Measurements from ENCODE around the gene RAB3C.

The RAB3C gene

DNA sequence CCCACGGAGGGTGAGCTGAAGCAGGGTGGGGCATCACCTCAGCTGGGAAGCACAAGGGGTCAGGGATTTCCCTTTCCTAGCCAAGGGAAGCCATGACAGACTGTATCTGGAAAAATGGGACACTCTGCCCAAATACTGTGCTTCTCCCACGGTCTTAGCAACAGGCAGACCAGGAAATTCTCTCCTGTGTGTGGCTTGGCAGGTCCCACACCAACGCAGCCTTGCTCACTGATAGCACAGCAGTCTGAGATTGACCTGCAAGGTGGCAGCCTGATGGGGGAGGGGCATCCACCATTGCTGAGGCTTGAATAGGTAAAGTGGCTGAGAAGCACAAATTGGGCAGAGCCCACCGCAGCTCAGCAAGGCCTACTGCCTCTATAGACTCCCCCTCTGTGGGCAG lies 23.2 kb downstream of the RAB3C start:
- no peak for DNase-seq

DNA sequence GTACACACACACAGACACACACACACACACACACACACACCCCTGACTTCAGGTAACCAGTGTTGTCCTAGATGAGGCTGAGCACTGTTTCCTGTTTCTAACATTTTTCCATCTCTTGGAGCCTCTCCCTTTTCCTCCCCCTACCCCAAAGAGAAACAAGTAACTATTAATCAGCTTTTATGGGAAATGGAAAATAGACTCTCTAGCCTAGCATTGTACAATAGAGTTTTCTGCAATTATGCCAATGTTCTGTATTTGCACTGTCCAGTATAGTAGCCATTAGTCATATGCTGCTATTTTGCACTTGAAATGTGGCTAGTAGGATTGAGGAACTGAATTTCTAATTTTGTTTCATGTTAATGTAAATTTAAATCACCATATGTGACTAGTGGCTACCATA lies 33.1 kb downstream of the RAB3C start:
- no peak for DNase-seq

DNA sequence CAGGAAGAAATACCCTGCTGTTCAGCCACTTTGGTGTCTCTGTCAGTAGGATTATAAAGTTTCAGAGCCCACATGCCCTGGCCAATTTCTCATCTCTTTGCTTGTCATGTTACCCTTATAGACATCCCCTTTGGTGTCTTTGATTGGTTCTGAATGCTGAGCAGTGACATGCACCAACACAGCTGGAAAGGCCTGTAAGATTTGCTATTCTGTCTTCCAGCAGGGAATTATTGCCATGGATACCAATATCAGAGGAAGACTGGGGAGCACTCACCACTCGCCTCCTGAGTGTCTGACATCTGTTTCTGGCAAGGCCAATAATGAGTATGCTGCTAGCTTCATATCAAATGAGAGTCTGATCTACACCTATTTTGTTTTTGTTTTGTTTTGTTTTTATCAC lies 34.4 kb downstream of the RAB3C start:
- no peak for DNase-seq

DNA sequence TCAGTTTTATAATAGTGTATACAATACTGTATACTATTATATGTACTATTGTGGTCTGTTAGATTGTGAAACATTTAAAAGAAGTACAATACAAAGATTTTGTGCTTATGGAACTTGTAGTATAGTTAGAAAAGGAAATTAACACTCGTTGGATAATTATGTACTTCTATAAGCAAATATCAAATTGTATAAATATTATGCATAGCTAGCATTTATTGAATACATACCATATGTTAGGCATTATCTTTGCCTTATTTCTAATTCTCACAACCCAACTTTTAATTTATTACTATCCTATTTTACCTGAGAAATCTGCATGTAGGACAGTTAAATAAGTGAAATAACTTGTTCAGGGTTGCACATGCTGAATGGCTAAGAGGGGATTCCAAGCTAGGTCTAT lies 37.5 kb downstream of the RAB3C start:
- DNase-seq, result no peak

DNA sequence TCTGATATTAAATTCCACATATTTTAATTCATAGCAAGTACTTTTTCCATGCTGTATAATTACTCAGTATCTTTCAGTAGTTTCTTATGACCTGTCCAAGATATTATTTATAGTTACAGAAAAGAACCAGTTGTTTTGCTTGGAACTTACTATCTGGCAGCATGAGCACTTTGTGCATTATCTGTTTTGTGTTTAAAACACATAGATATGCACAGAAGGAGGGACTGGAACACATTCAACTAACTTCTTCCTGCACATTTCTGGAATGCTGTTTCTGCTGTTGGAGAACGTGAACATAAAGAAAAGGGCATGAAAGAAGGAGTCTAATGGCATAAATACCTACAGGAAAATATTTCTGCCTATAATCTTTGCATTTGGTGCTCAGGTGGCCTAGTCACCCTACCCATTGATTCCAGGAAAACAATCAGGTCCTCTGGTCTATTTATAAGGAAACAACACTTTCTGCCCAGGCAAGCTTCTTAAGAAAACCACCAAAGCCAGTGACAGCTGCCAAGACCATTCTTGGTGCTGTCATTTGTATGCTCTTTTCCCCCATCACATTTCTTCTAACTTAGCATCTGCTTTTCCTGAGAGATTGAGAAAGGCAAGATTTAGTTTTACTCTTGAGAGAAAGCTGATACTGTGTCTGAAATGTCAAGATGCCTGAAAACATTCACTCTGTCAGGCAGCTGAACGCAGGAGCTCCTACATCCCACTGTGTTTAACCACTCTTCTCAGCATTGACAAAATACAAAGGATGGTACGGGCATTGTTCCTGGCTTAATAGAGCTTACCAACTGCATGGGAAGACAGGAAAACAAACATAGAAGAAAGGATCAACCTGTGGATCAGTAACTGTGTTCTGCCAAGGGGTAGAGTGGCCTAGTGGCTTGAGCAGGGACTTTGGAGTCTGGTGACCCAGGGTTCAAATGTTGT lies 40.3 kb downstream of the RAB3C start:
- no peak for DNase-seq

DNA sequence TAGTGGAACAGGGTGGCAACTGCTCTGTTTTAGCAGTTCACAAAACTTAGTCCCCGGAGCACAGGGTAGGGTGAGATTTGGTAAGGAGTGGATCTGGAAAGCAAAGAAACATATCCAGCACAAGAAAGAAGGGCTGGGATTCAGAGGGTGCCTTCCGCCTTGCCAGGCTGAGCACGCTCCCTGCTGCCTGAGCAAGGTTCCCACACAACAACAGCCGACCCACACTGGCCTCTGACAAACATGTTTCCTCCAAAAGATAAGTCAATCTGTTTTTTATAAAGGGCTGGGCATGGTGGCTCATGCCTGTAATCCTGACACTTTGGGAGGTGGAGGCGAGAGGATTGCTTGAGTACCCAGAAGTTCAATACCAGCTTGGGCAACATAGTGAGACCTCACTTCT lies 45.8 kb downstream of the RAB3C start:
- DNase-seq, result no peak

DNA sequence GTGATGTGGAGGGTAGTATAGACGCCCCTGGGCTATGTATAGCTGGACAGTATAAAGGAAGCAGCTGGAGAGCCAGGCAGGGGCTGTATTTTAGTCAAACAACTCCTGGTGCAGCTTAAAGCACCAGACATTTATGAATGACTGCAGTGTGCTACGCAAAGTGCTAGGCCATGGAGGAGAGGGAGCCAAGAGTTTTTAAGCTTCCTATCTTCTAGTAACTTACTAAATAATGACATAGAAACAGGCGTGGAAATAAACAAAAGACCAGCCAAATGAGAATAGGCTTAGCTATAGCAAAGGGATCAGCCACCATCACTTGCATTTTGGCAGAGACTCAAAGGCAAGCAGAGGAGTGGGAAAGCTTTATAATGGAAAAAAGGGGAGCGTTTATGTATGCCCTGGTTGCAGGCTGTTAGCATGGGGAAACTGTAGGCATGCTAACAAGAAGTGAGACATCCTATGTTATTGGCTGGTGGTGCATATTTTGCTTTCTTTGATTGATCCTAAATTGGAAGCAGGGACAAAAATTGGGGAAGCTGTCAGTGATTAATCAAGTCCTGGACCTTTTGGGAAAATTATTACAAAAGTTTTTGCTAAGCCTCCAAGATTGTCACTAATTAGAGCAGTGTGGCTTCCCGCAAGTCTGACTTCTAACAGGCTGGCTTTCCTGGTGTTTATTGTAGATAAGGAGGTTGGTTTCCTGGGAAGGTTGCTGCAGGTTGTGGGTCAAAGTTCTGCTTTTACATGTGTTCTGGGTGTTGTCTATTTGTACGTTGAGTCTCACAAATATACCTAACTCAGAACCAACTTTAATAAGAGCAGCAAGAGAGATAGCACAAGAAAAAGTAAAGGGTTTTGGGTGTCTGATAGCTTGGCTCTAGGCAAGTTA lies 46.6 kb downstream of the RAB3C start:
- no peak for DNase-seq

DNA sequence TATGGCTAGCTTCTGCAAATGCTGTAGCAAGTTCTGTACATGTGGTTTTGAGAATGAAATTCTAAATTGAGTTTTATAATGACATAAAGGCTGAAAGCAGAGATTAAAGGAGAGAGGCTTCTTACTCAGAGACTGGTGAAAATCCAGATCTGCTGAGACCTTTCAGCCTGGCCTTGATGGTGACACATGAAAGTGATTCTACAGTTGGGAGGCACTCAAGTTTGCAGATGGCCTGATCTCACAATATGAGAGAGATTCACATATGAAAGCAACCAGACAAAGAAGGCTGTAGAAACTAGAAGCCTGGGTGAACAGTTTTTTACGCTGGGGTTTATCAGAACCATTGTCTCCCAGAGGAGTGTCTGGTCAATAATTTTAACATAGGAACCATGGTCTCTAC lies 49.0 kb downstream of the RAB3C start:
- no peak for DNase-seq

DNA sequence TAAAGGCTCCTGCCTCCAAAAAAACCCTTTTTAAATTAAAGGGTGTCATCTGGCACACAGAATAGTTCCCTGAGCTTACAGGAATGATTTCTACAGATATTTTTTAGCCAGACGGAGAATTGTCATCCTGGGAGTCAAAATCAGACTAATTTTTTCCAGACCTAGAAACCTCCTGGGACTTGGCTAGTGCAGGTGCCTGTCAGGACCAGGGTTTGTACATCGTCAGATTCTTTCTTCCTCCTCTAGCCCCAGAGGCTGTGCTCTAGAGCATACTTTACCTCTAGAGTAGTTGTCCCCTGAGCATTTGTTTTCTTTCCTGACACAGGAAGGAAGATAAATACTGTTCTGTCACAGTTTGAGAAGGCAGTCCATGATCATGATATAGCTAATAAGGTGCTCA lies 52.5 kb downstream of the RAB3C start:
- DNase-seq, result no peak

DNA sequence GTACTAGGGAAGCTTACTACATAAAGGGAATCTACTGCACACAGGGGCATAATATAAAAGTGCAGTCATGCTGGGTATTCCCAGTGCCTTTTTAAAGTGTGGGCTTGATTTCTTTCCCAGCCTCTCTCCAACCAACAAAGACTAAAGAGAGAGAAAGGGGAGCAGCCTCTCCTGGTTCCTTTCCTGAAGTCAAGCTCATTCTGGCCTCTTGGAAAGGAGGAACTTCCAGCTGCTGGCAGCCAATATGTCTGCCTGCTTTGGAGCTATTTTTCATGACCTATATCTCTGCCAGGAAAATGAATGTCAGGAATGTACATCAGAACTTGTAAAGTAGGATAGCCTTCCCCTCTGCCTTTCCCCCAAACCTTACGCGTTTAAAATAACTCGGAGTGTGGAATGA lies 57.1 kb downstream of the RAB3C start:
- DNase-seq, result no peak

DNA sequence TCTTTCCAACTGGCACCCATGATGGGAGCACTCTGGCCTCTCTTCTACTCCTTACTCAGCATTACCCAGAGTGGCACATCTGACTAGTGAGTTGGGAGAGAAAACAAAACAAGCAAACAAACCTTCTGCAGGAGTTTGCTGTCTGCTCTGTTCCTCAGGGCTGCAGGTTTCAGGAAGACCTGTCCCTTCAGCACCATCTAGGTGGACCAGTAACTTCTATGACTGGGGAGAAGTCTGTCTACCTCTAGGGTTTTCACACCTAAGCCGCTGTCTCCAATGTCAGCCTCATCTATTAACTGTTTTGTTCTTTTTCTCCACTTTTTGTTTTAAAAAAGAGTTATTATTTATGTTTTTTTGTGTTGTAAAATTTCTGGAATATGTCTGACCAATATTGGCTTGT lies 58.7 kb downstream of the RAB3C start:
- DNase-seq, result no peak

DNA sequence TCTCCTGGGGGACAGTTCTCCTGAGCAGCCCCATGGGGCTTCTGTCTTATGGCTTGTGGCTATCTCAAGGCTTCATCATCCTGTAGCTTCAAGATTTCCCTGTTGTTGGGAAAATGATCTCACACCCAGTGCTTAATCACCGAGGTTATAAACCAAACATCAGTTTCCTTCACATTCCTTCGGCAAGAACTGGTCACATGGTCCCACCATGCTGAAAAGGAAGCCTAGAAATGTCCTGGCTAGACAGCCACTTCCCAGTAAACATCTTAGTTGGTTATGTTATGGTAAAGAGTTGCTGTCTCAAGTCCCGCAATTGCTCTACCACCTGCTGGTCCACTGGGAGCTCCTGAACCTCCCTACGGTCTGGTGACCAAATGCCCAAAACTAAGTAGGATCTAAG lies 66.0 kb downstream of the RAB3C start:
- DNase-seq, result no peak

DNA sequence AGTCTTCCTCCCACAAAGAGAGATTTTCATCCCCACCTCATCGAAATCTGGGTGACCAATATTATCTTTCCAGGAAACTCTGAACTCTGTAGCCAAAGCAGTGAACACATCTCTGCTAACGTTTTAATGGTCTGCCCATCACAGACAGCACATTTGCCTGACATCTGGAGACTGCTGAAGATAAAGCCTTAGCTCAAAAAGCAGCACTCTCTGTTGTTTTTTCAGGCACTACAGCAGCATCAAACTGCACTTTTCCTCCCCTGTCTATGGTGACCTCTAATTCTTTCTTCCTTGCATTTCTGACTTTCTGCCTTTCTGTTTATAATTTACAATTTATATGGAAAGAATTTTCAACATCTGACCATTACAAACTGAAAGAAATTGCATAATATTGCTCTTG lies 66.8 kb downstream of the RAB3C start:
- DNase-seq, result no peak

DNA sequence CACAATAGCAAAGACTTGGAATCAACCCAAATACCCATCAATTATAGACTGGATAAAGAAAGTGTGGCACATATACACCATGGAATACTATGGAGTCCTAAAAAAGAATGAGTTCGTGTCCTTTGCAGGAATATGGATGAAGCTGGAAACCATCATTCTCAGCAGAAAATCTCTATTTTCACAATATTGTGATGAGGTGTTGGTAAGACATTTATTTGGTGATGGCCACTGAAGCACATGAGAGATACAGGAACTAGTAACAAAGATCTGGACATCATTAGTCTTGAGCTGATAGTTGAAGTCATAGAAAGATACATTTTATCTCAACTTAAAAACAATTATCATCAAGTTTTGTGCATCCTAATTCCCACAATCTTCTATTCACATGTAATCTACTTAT lies 70.6 kb downstream of the RAB3C start:
- DNase-seq, result no peak

DNA sequence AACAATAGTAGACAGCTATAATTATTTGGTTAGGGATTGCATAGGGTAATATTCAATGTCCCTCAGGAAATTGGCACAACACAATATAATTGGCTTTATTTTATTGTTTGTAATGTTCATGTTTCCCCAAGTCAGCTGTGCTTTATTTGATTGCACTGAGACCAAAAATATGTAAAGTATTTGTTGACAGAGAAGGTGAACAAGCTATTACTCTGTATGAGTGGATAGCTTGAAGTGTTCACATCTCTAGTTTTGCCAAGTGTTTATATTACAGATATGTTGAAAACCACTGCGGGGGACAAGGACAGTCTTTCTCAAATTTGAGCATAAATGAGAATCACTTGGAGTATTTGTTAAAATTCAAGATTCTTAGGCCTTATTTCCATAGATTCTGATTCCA lies 83.3 kb downstream of the RAB3C start:
- DNase-seq, result no peak

DNA sequence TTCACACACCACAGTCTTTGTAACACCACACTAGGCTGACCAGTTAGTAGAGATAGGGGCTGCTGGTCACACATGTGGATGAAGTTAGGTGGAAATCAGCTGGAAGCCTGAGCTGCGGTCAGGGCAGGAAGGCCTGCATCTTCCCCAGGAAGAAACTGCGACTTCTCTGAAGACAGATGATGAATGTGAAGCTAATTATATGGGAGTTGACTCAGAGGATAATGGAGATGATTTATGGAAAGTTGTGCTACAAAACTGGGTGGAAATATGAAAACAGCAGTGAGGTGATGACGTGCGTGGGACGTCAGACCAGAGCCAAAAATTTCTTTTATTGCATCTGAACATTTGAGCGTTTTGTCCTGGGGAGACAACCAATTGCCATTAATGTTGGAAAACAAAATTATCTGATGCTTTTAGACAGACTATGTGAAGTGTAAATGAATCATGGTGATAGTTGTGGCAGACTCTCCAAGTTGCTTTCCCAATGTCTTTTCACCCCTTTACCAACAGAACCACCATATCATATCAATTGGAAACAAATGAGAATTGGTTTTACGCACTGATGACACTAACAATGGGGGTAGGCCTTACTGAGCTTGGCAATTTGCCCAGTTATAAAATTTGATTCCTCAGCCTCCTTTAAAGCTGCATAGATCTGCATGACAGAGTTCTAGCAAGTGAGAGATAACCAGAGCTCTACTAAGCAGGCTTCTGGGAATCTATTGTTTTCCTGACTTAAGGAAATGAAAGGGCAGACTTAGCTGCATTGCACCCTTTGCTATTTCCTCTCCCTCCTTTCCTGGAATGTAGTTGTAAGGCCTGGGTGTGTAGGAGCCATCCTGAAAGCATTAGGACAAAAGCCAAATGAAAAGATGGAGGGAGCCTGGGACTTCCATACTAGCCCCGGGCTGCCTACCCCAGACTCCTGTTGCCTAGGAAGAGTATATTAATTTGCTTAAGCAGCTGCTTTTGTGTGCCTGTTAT lies 84.0 kb downstream of the RAB3C start:
- DNase-seq, result no peak

DNA sequence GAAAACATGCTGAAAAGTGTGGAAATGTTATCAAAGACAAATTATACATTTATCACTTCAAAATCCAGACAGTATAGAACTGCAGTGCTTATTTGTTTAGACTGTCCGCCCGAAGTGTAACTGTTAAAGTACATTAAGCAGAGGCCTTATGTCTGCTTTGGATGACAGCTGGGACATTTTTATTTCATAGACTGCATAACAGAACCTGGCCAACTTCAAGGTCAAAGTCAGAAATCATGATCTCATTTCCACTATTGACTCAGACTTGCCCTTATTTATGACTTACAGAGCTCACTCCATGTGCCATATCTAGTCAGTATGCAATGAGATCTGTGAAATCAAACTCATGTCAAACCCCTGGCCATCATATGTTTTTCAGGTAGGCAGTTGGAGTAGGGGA lies 87.7 kb downstream of the RAB3C start:
- no peak for DNase-seq

DNA sequence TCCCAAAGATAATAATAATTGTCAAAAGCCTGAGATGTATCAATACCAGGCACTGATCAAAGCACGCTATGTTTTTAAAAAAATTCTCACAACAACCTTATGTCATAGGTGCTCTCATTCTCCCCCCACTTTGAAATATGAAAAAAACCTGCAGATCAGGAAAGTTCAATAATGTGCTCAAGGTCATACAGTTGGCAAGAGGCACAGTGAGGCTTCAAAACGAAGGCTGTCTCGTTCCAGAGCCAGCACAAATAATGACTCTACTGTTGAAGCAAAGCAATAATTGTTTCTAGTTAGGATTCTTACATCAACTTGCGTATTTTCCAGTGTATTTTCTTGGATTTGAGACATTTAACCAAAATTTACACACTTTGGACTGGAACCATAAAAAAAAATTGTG lies 88.3 kb downstream of the RAB3C start:
- no peak for DNase-seq

DNA sequence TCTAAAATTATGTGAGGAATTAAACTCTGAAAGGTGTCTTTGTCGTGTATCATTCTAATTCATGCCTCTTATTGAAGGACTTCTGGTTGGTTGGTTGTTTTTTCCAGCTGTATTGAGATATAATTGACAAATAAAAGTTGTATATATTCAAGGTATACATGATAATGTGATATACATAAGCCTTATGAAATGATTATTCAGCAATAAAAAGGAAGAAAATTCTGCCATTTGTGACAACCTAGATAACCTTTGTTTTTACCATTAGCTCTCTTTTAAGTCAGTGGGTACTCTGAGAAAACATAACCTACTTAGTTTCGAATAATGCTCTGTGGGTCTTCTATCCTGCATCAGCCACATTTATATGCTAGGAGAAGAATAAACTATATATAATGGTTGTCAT lies 89.6 kb downstream of the RAB3C start:
- DNase-seq, result no peak

DNA sequence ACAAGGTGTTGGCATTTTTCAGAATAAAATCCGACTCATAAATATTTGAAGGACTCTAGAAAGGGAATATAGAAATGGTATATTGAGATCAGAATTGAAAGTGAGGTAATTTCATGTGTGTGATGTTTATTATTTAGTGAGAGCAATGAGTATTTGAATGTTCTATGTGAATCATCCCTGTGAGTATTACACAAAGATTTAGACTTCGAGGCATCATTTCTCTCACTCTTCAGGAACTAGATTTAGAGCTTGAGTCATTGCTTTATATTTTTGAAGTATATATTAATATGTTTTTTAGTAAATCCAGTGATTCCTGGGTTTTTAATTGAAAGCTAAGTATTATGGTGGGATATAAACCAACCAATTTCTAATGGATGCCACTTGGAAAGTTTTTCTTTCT lies 91.2 kb downstream of the RAB3C start:
- no peak for DNase-seq

DNA sequence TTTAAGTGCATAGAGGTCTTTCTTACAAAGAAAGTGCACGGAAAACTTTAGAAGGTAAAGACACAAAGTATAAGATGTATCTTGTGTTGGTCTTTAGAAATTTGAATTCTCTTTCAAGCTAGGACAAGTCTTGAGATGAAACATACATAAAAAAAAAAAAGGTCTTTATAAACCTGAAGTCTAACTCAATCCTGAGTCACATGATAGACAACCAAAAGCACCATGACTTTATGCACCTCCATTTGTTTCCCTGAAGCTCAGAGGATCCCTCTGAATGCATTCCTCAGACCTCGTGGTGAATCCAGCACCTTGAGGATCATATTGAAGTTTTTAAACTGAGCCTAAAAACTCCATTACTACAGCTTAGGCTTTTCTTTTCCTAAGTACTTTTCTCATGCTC lies 91.8 kb downstream of the RAB3C start:
- no peak for DNase-seq

DNA sequence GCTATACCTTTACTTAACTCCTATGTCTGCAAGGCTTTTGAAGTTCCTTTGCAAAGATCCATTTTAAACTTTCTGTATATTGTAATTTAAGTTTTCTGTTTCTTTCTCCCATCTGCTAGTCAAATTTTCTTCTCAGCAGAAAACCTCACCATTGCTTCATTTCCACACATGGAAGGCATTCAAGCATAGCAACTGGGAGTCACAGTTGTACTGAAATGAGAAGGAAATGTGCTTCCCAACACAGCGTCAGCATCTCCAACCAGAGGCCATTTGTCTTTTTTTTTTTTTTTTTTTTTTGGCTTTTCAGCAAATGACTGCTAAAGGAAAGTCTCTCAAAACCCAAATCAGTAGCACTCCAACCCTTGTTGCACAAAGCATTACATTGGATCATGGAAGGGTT lies 92.5 kb downstream of the RAB3C start:
- DNase-seq, result no peak

DNA sequence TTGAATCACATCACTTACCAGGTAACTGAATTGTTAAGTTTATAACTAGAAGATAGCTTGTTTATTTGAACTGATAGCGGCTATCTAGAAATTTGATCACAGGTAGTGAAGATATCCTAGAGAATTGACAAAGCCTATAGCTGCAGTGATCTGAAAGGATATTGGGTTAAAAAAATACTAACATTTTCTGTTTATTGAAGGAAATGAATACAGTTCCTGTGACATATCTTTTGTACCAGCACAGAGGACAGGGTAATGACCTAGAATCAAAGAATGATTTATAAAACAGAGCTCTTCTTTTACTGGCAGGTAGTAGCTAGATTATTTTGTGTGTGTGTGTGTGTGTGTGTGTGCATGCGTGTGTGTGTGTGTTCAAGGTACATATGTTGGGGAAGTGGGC lies 94.8 kb downstream of the RAB3C start:
- no peak for DNase-seq
